GM12892 (cell line): ENCODE measurements around the gene SH3RF3.

ENCODE experiments used
- DNase-seq: peaks from one replicate; pipeline ENCODE4 v3.0.0; 2011; ENCODE audit not compliant: insufficient read length
- FAIRE-seq: peaks from 2 replicates; lab custom pipeline; 2011; peaks lifted over from hg19 to GRCh38; lab: Jason Lieb, UNC
- POLR2A ChIP-seq: IDR thresholded peaks from 2 replicates; pipeline ENCODE4 v1.6.1; 2011; ENCODE audit warnings: low read depth, low read length, control low read depth
- POLR2AphosphoS5 ChIP-seq: IDR thresholded peaks from 2 replicates; pipeline ENCODE4 v1.6.1; 2011; ENCODE audit warnings: low read depth, low read length, control low read depth
- TAF1 ChIP-seq: IDR thresholded peaks from 2 replicates; pipeline ENCODE4 v1.6.1; 2011; ENCODE audit warnings: low read depth, mild to moderate bottlenecking, control low read depth, low read length, borderline replicate concordance

Gene SH3RF3

DNA sequence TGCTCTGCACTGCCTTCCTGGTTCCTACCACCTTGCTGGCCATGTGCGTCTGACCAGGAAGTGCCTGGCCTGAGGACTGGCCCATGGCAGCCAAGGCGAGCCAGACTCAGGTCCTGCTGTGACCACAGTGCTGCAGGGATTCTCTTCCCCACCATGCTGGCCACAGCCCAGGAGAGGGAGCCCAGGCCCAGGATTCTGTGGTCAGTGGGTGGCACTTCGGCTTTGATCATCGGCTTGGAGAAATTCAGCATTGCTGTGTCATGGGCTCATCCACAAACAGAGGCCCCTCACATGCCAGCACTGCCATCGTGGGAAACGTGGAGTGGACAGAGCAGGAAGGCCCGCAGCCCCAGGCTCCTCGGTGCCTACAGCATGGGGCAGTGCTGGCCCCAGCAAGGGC is 273.2 kb downstream of the SH3RF3 start:
- TF ChIP-seq TAF1: no peak
- no peak for TF ChIP-seq POLR2A
- no peak for TF ChIP-seq POLR2AphosphoS5
- no peak for DNase-seq
- no peak for FAIRE-seq

DNA sequence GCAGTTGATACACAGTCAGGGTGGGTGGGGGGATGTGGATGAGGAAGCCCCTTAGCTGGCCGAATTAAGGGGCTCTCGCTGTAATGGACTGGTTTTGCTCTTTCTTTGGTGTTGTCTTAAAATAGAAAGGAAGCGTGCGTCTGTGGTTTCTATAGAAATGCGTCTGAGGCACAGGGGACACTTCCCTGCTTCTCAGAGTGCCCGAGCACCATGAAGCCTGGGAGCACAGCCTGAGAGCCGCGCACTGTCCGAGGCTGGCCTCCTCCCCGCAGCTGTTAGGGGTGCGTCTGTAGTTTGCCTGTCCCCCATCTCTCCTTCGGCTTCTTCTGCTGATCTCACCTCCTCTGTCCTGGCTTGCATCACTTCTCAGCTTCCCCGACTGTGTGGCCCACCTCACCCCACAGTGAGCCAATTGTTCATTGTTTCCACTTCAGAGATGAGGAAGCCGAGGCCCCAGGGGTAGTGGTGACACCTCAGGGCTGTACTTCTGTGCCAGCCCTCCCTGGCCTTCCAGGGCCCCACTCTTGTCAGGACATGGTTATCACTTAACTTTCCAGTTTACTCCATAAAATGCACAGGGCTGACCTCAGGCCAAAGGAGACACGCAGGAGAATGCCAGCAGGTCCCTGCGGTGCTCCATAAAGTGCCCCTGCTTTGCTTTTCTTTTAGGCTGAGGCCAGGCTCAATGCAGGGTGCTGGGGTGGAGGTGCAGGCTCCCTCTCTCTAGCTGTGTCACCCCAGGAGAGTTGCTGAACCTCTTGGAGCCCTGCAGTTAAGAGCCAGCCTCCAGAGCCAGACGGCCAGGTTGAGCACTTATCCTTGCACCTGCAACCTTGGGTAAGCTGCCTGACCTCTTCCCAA is 274.2 kb downstream of the SH3RF3 start:
- TF ChIP-seq POLR2A: no peak
- DNase-seq: no peak
- FAIRE-seq: no peak

DNA sequence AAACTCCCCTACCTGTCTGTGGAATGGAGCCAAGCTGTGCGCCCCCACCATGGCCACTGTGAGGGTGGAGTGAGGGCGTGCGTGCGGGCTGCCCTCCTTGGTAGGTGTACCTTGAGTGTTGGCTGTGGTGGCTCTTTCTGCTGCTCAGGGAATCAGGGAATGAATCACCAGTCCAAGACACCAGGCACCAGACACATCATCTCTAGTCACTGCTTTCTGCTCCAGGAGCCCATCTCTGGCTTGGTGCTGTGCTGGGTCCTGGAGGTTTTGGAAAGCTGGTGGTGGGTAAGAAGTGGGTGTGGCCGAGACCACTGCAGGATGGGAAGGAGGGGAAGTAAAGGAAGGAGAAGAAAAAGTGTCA is 274.8 kb downstream of the SH3RF3 start:
- no peak for DNase-seq
- TF ChIP-seq POLR2AphosphoS5 (no peak), TAF1 (no peak), POLR2A (no peak)
- no peak for FAIRE-seq

DNA sequence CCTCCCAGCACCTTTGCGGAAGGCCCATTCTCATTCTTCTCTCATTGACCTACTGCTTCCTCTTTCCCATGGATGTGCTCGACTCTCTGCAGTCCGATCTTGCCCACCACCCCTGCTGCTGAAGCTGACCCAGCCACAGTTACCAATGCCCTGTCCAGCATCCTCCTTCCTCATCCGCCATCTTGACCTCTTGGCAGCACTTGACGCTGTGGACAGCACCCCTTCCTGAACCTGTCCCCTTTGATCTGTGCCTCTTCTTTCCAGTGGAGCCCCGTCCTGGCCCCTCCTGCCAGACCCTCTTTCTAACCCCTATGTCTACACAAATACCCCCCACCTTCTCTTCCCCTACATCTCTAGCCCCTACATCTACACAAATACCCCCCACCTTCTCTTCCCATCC is 275.7 kb downstream of the SH3RF3 start:
- DNase-seq (no peak), FAIRE-seq (no peak)
- TF ChIP-seq POLR2A: no peak
- TF ChIP-seq POLR2AphosphoS5: no peak
- no peak for TF ChIP-seq TAF1

- DNase-seq (no peak), FAIRE-seq (no peak)
- TF ChIP-seq TAF1 (no peak), POLR2AphosphoS5 (no peak), POLR2A (no peak)
These were observed 276.9 kb downstream of the SH3RF3 start for GRCh38 chr2:109405873-109406272.

GRCh38 chr2:109406301-109406700 is 277.3 kb downstream of the SH3RF3 start:
- TF ChIP-seq POLR2AphosphoS5 (no peak), TAF1 (no peak), POLR2A (no peak)
- no peak for FAIRE-seq
- no peak for DNase-seq

GRCh38 chr2:109407276-109408042 is 278.5 kb downstream of the SH3RF3 start:
- FAIRE-seq: no peak
- TF ChIP-seq POLR2AphosphoS5 (no peak), POLR2A (no peak), TAF1 (no peak)
- no peak for DNase-seq

GRCh38 chr2:109408043-109408335 is 279.0 kb downstream of the SH3RF3 start:
- FAIRE-seq (no peak), DNase-seq (no peak)
- TF ChIP-seq POLR2A (no peak), TAF1 (no peak), POLR2AphosphoS5 (no peak)

DNA sequence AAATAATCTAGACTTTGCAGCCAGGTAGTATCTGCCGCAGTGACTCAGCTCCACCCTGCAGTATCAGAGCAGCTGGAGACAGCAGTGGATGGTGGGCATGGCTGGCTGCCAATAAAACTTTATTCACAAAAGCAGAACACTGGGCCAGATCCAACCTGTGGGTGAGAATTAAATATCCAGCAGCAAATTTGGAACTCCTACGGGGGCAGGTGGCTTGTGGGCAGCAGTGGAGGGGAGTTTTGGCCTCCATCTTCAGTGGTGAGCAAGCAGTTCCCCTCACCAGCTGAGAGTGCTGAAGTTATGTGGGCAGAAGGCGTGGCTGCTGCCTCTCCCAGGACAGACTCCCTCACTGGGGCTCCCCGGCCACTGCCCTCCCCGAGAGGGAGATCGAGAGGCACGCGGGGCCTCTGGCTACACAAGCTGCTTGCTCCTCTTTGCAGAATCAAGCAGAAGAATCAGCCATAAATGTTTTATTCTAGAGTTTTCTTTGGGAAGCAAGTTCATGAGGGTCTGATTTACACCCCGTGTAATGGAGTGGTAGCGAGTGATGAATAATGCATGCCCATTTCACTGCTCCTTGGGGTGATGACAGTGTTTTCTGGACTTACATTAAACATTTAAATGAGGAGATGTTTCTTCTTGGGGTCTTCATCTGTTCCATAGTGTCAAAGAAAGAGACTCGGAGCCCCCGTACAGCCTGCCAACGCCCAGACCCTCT is 280.5 kb downstream of the SH3RF3 start:
- TF ChIP-seq POLR2A (no peak), POLR2AphosphoS5 (no peak), TAF1 (no peak)
- no peak for DNase-seq
- FAIRE-seq: no peak

GRCh38 chr2:109410039-109410815 is 281.2 kb downstream of the SH3RF3 start:
- TF ChIP-seq POLR2A: no peak
- no peak for TF ChIP-seq TAF1
- TF ChIP-seq POLR2AphosphoS5: no peak
- FAIRE-seq: no peak
- no peak for DNase-seq

DNA sequence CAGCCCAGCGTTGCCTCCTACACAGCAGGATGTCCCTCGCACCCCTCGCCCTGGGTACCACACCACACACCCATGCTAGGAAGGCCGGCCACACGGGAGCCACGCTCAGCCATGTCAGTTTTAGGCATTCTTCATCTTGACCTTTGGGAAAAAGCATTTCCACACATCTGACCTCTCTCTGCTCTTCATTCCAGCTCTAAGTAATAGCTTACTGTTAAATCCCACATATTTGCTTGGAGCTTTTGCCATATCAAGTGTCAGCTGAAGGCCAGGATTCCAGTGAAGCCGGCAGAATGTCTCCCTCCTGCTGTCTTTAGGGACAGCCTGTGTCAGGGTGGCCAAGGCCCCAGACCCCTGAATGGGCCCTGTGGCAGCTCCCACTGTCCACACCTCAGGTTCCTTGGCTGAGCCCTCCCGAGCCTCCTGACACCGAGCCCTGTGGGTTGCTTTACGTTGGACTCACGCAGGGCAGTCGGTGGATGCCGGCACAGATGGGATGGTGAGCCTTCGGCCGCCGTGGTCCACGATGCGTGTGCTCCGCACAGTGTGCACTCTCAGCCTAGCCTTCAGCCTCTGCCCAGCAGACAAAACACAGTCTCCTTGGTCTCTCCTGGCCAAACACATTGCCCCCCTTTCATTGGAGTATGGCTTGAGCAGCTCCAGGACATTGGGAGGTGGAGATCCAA is 282.8 kb downstream of the SH3RF3 start:
- TF ChIP-seq POLR2A (no peak), POLR2AphosphoS5 (no peak), TAF1 (no peak)
- FAIRE-seq (no peak), DNase-seq (no peak)
